ENCODE measurements around the gene CACHD1.

The CACHD1 gene

GRCh38 chr1:64659478-64660138 lies 189.7 kb downstream of the CACHD1 start:
- no peak for DNase-seq (ENCODE audit: low spot score)

- no peak for DNase-seq (ENCODE audit: low spot score)
Measured at GRCh38 chr1:64663668-64664067, 193.7 kb downstream of the CACHD1 start.

- no peak for DNase-seq (ENCODE audit: low spot score)
Measured at GRCh38 chr1:64664299-64664698, 194.4 kb downstream of the CACHD1 start.

- no peak for DNase-seq (ENCODE audit: low spot score)
Measured at GRCh38 chr1:64669098-64669675, 199.3 kb downstream of the CACHD1 start.

GRCh38 chr1:64675718-64676345 lies 205.9 kb downstream of the CACHD1 start:
- peak; percentile 22 for DNase-seq (ENCODE audit: low spot score)

- no peak for DNase-seq (ENCODE audit: low spot score)
Measured at GRCh38 chr1:64676386-64676785, 206.5 kb downstream of the CACHD1 start.

- DNase-seq (ENCODE audit: low spot score): no peak
Measured at GRCh38 chr1:64677532-64677931, 207.6 kb downstream of the CACHD1 start.

GRCh38 chr1:64678366-64678765 lies 208.4 kb downstream of the CACHD1 start:
- DNase-seq (ENCODE audit: low spot score): no peak

- no peak for DNase-seq (ENCODE audit: low spot score)
Measured at GRCh38 chr1:64679177-64679576, 209.2 kb downstream of the CACHD1 start.

- DNase-seq (ENCODE audit: low spot score): no peak
Measured at GRCh38 chr1:64680599-64680998, 210.7 kb downstream of the CACHD1 start.

GRCh38 chr1:64681043-64681442 lies 211.1 kb downstream of the CACHD1 start:
- DNase-seq (ENCODE audit: low spot score): no peak

- no peak for DNase-seq (ENCODE audit: low spot score)
Measured at GRCh38 chr1:64683419-64683818, 213.5 kb downstream of the CACHD1 start.

GRCh38 chr1:64685217-64685616 lies 215.3 kb downstream of the CACHD1 start:
- no peak for DNase-seq (ENCODE audit: low spot score)

GRCh38 chr1:64685765-64686341 lies 215.9 kb downstream of the CACHD1 start:
- no peak for DNase-seq (ENCODE audit: low spot score)

GRCh38 chr1:64686828-64687724 lies 217.1 kb downstream of the CACHD1 start:
- DNase-seq (ENCODE audit: low spot score): peak; percentile 52

- DNase-seq (ENCODE audit: low spot score): no peak
Measured at GRCh38 chr1:64687725-64688327, 217.9 kb downstream of the CACHD1 start.

- DNase-seq (ENCODE audit: low spot score): peak; percentile 11
Measured at GRCh38 chr1:64691626-64692025, 221.7 kb downstream of the CACHD1 start.

- DNase-seq (ENCODE audit: low spot score): no peak
Measured at GRCh38 chr1:64692911-64693310, 223.0 kb downstream of the CACHD1 start.

GRCh38 chr1:64693406-64693805 lies 223.5 kb downstream of the CACHD1 start:
- no peak for DNase-seq (ENCODE audit: low spot score)

GRCh38 chr1:64696879-64697278 lies 226.9 kb downstream of the CACHD1 start:
- no peak for DNase-seq (ENCODE audit: low spot score)

- no peak for DNase-seq (ENCODE audit: low spot score)
Measured at GRCh38 chr1:64699327-64699726, 229.4 kb downstream of the CACHD1 start.

GRCh38 chr1:64701071-64701470 lies 231.1 kb downstream of the CACHD1 start:
- DNase-seq (ENCODE audit: low spot score): no peak

Data from hepatic stellate cell (primary cell).